ENCODE measurements around the gene PPP1R9B.

Gene PPP1R9B

GRCh38 chr17:50106393-50107131 lies 43.9 kb downstream of the PPP1R9B start:
- no peak for DNase-seq (ENCODE audit: low spot score)

- DNase-seq (ENCODE audit: low spot score): no peak
Measured at GRCh38 chr17:50105811-50106210, 44.7 kb downstream of the PPP1R9B start.

DNA sequence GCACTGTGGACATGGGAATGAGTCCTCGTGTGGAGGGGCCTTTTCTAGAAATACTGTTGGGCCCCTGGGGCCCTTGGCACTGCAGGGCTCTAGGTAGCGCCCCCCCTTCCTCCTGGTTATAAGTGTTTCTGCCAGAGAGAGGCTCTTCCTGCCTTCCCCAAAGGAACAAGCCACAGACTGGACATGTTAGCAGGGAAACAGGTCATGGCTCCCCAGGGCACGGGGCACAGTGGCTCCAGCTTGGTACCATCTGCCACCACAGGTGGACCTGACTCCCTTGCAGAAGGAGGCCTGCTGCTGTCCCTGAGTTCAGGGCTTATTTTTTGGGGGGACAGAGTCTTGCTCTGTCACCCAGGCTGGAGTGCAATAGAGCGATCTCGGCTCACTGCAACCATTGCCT lies 46.5 kb downstream of the PPP1R9B start:
- DNase-seq (ENCODE audit: low spot score): no peak

- no peak for DNase-seq (ENCODE audit: low spot score)
Measured at GRCh38 chr17:50103252-50103651, 47.2 kb downstream of the PPP1R9B start.

DNA sequence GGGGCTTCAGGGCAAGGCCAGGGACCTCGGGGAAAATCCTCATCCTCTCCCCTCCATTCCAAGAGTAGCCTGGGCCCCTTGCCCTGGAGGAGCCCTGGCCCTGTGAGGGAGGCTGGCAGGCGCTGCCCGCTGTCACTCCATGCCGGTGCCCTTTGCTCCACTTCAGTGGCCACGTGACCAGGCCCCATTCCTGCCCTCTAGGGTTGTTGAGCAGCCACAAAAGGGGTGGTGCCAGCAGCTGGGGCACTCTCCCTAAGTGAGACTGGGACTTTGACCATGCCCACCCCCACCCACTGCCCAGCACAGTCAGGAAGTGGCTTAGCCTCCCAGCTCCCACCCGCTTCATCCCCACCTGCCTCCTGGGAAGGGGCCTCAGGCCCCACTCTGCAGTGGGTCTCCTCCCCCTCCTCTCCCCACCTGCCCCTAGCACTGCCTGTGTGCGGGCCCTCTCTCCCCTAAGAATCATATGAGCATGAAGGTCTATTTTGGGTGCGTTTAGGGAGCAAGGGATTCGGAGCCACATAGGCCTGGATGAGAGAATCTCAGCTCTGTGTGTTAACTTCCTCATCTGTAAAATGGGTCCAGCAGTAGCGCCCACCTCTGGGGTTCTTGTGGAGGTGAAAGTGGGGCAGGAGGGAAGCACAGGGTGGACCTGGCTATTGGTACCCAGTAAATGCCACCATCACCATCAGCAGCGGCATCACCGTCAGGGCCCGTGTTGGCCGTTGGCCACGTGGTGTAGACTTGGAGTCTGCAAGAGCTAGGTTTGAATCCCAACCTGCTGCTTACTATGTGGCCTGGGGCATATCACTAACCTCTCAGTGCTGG lies 48.1 kb downstream of the PPP1R9B start:
- peak; percentile 43 for DNase-seq (ENCODE audit: low spot score)

DNA sequence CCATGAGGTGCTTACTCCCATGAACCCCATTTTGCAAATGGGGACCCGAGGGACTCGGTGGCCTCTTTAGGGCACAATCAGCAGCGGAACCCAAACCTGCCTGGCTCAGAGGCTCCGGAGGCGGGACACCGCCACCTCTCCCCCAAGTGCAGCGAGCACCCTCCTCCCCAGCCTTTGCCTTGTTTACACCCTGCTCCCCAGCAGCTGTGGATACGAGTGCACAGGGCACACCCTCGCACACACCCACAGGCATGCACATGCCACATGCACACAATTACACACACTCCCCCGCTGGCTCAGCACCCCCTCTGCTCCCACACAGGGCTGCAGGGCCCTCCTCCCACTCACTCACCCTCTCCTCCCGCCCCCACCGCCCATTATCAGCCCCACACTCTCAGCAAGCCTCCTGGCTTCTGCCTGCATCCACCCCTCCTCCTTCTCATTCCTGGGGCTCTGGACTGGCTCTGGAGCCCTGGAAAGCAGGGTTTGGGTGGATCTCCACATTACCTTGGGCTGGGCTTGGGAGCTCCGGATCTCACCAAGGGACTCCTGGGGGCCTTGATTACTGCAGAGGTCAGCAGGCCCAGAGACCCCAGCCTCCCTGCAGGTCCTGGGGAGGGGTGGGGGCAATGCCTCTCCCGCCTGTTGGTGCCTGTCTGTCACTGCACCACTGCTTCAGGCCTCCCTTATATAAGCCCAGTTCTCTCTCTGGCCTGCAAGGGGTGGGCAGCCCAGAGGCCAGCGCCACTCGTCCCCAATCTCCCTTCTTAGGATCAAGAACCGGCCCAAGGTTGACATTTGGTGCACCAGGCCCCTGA lies 48.9 kb downstream of the PPP1R9B start:
- peak; percentile 61 for DNase-seq (ENCODE audit: low spot score)

DNA sequence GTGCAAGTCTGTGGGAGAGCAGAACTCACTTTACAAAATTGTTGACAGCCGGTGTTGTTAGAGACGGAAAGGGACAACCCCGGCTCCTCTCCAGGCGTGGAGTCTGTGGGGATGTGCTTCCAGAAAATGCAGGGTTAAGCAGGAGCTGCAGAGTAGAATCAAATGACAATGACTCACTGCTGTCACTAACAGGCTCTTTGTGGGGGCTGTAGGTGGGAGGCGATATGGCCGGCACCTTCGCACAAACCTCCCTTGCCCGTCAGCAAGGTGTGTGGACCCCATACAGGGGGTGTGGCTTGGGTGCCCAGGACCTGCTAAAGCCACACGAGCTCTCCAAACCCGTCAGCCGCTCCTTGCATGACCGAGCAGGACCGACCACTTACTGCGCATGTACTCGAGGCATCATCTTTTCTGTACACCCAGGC lies 49.5 kb downstream of the PPP1R9B start:
- DNase-seq (ENCODE audit: low spot score): no peak

GRCh38 chr17:50100480-50100883 lies 50.0 kb downstream of the PPP1R9B start:
- DNase-seq (ENCODE audit: low spot score): no peak

- DNase-seq (ENCODE audit: low spot score): no peak
Measured at GRCh38 chr17:50099003-50099402, 51.5 kb downstream of the PPP1R9B start.

DNA sequence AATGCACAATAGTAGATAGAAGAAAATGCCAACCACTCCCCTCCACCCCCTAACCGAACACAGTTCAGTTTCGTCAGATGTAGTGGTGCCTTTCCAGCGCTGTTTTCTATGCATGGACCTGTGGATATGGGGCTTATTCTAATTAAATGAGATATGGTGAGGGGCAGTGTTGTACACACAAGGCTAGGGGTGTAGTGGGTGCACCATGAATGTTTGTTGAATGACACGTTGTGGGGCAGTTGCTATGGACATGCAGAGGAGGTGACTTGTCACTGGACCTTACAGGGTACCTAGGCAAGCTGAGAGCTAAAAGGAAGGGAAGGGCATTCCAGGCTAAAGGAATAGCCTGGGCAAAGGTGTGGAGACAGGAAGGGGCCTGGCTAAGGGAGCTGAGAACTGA lies 51.9 kb downstream of the PPP1R9B start:
- DNase-seq (ENCODE audit: low spot score): no peak

- no peak for DNase-seq (ENCODE audit: low spot score)
Measured at GRCh38 chr17:50097926-50098325, 52.6 kb downstream of the PPP1R9B start.

DNA sequence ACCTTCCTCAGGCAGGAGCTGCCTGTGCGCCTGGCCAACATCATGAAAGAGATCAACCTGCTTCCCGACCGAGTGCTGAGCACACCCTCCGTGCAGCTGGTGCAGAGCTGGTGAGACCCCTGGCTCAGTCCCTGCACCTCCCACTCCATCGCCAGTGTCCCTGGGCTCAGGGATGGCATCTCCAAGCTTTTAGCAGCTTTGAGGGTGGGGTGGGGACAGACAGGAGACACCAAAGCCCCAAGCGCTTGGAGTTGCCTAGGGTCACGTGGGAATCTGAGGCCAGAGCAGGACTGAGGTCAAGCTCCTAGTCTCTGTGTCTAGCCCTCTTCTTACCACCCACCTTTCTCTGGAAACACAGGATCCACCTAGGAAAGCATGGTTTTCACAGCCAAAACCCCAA lies 53.0 kb downstream of the PPP1R9B start:
- no peak for DNase-seq (ENCODE audit: low spot score)

DNA sequence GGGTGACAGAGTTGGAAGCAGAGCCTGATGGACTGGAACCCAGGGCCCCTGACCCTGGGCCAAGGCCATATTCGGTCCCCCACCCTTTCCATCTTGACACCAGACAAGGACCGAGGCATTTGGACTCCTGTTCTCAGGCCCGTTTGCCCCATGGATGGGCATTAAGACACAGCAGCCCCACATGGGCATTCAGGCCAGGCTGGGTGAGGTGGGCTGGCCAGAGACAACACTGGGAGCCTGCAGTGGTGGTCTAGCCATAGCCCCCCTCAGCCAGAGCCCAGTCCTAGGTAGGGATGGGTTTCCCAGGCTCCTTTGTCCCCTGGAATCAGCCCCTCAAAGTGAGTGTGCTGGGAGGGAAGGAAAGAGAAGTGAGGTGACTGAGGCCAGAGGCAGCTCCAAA lies 53.7 kb downstream of the PPP1R9B start:
- no peak for DNase-seq (ENCODE audit: low spot score)

DNA sequence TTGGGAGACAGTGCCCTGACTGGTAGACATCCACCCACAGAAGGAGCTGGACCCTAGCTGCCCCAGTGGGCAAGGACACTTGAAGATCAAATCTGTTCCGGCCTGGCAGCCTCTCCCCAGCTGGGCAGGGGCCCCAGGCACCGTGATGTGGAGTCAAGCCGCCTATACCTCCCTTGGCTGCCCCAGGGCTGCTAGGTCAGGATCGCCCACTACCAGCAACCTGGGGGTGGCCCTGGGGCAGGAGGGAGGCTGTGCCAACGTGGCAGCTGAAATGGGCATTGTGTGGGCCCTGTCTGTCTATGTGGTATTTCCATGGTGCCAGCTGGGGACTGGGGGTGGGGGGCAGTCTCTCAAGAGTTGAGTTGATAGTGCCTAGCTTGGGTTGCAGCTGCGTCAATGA lies 54.4 kb downstream of the PPP1R9B start:
- DNase-seq (ENCODE audit: low spot score): no peak

DNA sequence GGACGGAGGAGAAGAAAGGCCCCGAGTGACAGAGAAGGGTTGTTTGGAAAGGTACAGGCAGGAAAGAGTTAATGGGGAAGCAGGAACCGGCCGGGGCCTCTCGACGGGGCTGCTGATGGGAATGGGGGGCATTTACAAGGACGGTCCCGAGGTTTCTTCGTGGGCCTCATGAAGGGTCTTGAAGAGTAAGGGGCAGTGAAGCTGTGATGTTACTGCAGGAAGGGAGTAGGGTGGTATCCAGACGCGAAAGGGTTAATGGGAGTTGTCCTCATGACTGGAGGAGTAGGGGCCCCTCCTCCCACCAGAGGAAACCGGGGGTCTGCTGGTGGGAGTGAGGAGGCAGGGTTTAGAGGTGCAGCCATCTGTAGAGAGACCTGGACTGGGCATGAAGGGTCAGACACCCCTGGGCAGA lies 54.8 kb downstream of the PPP1R9B start:
- no peak for DNase-seq (ENCODE audit: low spot score)

DNA sequence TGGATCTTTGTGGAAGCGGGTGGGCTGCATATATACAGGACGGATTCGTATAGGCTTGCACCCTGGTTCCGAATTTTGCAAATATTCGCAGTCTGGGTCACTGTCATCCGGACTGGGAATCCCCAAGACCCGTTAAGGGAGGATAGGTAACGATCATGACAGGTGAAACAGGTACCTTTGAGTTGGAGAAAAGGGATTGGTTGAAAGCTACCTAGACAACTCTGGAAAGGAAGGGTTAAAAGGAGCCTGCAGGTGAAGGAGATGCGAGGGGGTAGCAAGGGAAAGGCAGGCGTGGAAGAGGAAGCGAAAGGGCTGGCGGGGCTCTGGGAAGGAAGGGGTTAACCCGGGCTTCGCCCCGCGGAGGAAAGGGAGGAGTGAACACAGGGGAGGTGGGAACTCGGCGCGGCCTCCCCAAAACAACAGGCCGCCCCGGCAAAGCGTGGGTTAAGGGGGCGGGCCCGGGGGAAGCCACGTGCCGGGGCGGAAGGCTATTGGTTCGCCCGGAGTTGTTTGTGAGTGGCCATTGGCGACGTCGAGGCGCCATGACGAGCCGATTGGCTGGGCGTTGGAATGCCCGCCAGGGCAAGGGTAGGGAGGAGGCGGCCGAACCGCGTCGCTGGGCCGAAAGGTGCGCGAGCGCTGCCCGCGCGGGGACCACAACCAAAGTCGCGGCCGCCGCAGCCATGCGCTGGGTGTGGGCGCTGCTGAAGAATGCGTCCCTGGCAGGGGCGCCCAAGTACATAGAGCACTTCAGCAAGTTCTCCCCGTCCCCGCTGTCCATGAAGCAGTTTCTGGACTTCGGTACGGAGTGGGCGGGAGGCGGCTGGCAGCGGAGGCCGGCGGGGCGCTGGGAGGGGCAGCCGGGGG lies 55.5 kb downstream of the PPP1R9B start, which contains the start of gene PDK2:
Gene PDK2 (plus strand): TSS at position 599 of the 867 bp plus-strand sequence. CDS start 85 bp downstream, at position 684.
- peak; percentile 99 for DNase-seq (ENCODE audit: low spot score)

GRCh38 chr17:50094243-50094752 lies 56.2 kb downstream of the PPP1R9B start:
- DNase-seq (ENCODE audit: low spot score): peak; percentile 87

DNA sequence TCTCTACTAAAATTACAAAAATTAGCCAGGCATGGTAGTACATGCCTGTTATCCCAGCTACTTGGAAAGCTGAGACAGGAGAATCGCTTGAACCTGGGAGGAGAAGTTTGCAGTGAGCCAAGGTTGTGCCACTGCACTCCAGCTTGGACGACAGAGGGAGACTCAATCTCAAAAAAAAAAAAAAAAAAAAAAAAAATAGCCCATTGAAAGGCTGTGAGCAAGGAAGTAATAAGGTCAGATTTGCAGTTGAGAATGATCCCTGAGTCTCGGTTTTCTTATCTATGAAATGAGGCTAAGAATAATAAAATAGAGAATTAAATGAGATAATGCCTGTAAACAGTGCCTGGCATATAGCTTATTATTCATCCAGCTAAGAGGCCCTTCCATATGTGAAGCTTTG lies 56.7 kb downstream of the PPP1R9B start:
- no peak for DNase-seq (ENCODE audit: low spot score)

DNA sequence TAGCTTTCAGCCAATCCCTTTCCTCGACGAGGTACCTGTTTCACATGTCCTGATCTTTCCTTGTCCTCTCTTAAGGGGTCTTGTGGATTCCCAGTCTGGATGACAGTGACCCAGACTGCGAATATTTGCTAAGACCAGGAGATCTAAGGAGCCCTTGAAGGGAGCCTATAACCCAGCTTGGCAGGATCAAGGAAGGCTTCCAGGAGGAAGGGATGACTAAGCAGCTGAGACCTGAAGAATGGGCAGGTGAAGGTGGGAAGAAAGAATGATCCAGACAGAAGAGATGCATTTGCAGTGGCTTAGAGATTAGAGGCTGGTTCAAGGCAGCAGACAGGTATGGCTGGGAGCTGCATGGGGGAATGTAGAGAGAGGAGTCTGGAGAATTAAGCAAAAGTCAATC lies 57.2 kb downstream of the PPP1R9B start:
- no peak for DNase-seq (ENCODE audit: low spot score)

- no peak for DNase-seq (ENCODE audit: low spot score)
Measured at GRCh38 chr17:50091918-50092285, 58.6 kb downstream of the PPP1R9B start.

Measured in AG08396 (cell line).